K562 (cell line): ENCODE measurements around the gene RNU6-1. TPM values are rescaled to one million over a fixed set of nuclear protein-coding genes. Genes with fewer than 3 reads are reported as not detected.
A peak's percentile ranks its signal among the peaks of the same experiment; 100 is the strongest.

Experiments
- ATAC-seq: fragments of 200-7000 bp; cut with Tn5 transposase; 3 replicates; pipeline ENCODE4 v1.9.1; 2020; ENCODE audit warnings: moderate library complexity
- BruUV-seq: library from RNA; stranded (reverse); fragments of 400-500 nt; replicated peaks from 2 replicates; lab custom pipeline; 2021; lab: Mats Ljungman, UMichigan
- CTCF ChIA-PET: fragments of 300-600 bp; formaldehyde crosslinking; extraction: SDS; loops from one replicate; lab custom pipeline; 2021; ENCODE audit warnings: low intra/inter-chr PET ratio; lab: Yijun Ruan, JAX
- POLR2A ChIA-PET: fragments of 300-600, 350-650 bp; sonication (Branson Sonifier 250); formaldehyde crosslinking; extraction: SDS; loops from one replicate; lab custom pipeline; 2021; ENCODE audit warnings: antibody characterized with exemption, inconsistent platforms; lab: Yijun Ruan, JAX
- DNase-seq, 4 experiments: peaks; one replicate each; pipeline versions ENCODE4 v3.0.0 to v3.0.0-alpha.2; 2011 to 2018; ENCODE audit warnings: low spot score in 3 of 4, mixed read lengths in 3 of 4; ENCODE audit errors: extremely low read depth in 1 of 4
- FAIRE-seq: peaks from 2 replicates; lab custom pipeline; 2011; peaks lifted over from hg19 to GRCh38; lab: Jason Lieb, UNC
- H2AFZ ChIP-seq: 2 replicates; pipeline ENCODE4 v1.6.0; 2011; ENCODE audit warnings: low read depth, low read length, control low read depth, inconsistent platforms
- H3K27ac ChIP-seq: fragments of 200-600 bp; 3 replicates; pipeline ENCODE4 v1.8.0; 2011; ENCODE audit warnings: low read depth, mild to moderate bottlenecking, control low read depth, inconsistent platforms, low read length, moderate library complexity, mixed read lengths; ENCODE audit errors: extremely low read depth
- H3K27me3 ChIP-seq, 2 experiments: fragments of 300-600 bp in 1 of 2; 2 replicates in 1 of 2; 3 replicates in 1 of 2; pipeline versions ENCODE4 v1.6.0 to v1.8.0; 2011; ENCODE audit warnings: inconsistent platforms in 2 of 2, low read length in 2 of 2, mild to moderate bottlenecking in 1 of 2, mixed read lengths in 1 of 2, moderate library complexity in 1 of 2; ENCODE audit not compliant: control insufficient read depth in 2 of 2, insufficient read depth in 2 of 2
- H3K36me3 ChIP-seq: fragments of 300-600 bp; 3 replicates; pipeline ENCODE4 v1.8.0; 2011; ENCODE audit warnings: mild to moderate bottlenecking, low read length, inconsistent platforms; ENCODE audit not compliant: control insufficient read depth, insufficient read depth
- H3K4me1 ChIP-seq, 2 experiments: fragments of 200-600 bp in 1 of 2; replicated peaks in 1 of 2; 2 replicates in 1 of 2; 3 replicates in 1 of 2; pipeline versions ENCODE4 v1.5.1 to v1.8.0; 2011; ENCODE audit warnings: inconsistent platforms in 2 of 2, low read length in 2 of 2, mild to moderate bottlenecking in 1 of 2, mixed read lengths in 1 of 2, moderate library complexity in 1 of 2; ENCODE audit not compliant: control insufficient read depth in 2 of 2, insufficient read depth in 2 of 2
- H3K4me2 ChIP-seq: 2 replicates; pipeline ENCODE4 v1.6.1; 2011; ENCODE audit warnings: low read length, control low read depth, inconsistent platforms, mixed read lengths; ENCODE audit not compliant: insufficient read depth
- H3K4me3 ChIP-seq: fragments of 200-600 bp; sonication (generic), shearing (Covaris generic); 2 replicates; pipeline ENCODE4 v1.5.1; 2016; ENCODE audit warnings: control low read depth, inconsistent platforms
- H3K79me2 ChIP-seq: fragments of 200-600 bp; 3 replicates; pipeline ENCODE4 v1.8.0; 2011; ENCODE audit warnings: low read length, inconsistent platforms; ENCODE audit not compliant: control insufficient read depth, insufficient read depth
- H3K9ac ChIP-seq, 2 experiments: 2 replicates each; pipeline versions ENCODE4 v1.6.0 to v1.6.1; 2011; ENCODE audit warnings: low read depth in 2 of 2, low read length in 2 of 2, control low read depth in 1 of 2, inconsistent platforms in 1 of 2, mild to moderate bottlenecking in 1 of 2, mixed read lengths in 1 of 2; ENCODE audit not compliant: insufficient read depth in 1 of 2
- H3K9me1 ChIP-seq: one replicate; pipeline ENCODE4 v1.6.0; 2011; ENCODE audit warnings: inconsistent platforms, mild to moderate bottlenecking, low read length, moderate library complexity; ENCODE audit not compliant: control insufficient read depth, insufficient read depth
- H3K9me3 ChIP-seq: replicated peaks from 2 replicates; pipeline ENCODE4 v1.5.1; 2011; ENCODE audit warnings: low read depth, low read length, inconsistent platforms; ENCODE audit not compliant: control insufficient read depth, insufficient read depth
- H4K20me1 ChIP-seq: replicated peaks from 2 replicates; pipeline ENCODE4 v1.6.1; 2011; ENCODE audit warnings: low read length, inconsistent platforms, mixed read lengths; ENCODE audit not compliant: control insufficient read depth, insufficient read depth
- BDP1 ChIP-seq: IDR thresholded peaks from 3 replicates; pipeline ENCODE4 v1.6.1; 2011; ENCODE audit not compliant: insufficient read length, insufficient read depth
- ETS2 ChIP-seq: IDR thresholded peaks from 2 replicates; pipeline ENCODE4 v1.6.1; 2016; ENCODE audit warnings: borderline replicate concordance, missing genetic modification characterization, mild to moderate bottlenecking, moderate library complexity, missing compliant biosample characterization; ENCODE audit not compliant: poor library complexity, severe bottlenecking
- HDAC1 ChIP-seq, 2 experiments: fragments of 450-650 bp; IDR thresholded peaks; 2 replicates each; pipeline ENCODE4 v1.6.1; 2016 to 2017; ENCODE audit warnings: inconsistent platforms in 1 of 2, mild to moderate bottlenecking in 1 of 2, moderate library complexity in 1 of 2
- HMG20B ChIP-seq: fragments of 250-450 bp; sonication (Bioruptor Pico); IDR thresholded peaks from 2 replicates; pipeline ENCODE4 v1.5.0; 2021; ENCODE audit warnings: mild to moderate bottlenecking
- MEF2D ChIP-seq: conservative IDR thresholded peaks from 2 replicates; pipeline ENCODE4 v1.6.1; 2016; ENCODE audit warnings: low read depth, missing genetic modification characterization, missing compliant biosample characterization
- SMAD3 ChIP-seq: fragments of 450-650 bp; formaldehyde crosslinking; conservative IDR thresholded peaks from 2 replicates; pipeline ENCODE4 v1.4.0; 2020; ENCODE audit warnings: mild to moderate bottlenecking
- TOE1 ChIP-seq, 2 experiments: fragments of 450-650 bp in 1 of 2; sonication (generic) in 1 of 2; formaldehyde crosslinking in 1 of 2; IDR thresholded peaks; 2 replicates each; pipeline versions ENCODE4 v1.7.1 to v1.8.0; 2016 to 2022; ENCODE audit warnings: borderline replicate concordance in 2 of 2, mild to moderate bottlenecking in 2 of 2, antibody characterized with exemption in 1 of 2, inconsistent platforms in 1 of 2, low read depth in 1 of 2, missing genetic modification reagents in 1 of 2, moderate library complexity in 1 of 2
- ZBTB5 ChIP-seq: fragments of 450-650 bp; IDR thresholded peaks from 2 replicates; pipeline ENCODE4 v1.6.1; 2017; ENCODE audit warnings: antibody characterized with exemption
- ZNF133 ChIP-seq: fragments of 250-450 bp; sonication (Bioruptor Pico); IDR thresholded peaks from 2 replicates; pipeline ENCODE4 v1.4.0; 2020; ENCODE audit warnings: mild to moderate bottlenecking
- ZNF407 ChIP-seq: fragments of 450-650 bp; IDR thresholded peaks from 2 replicates; pipeline ENCODE4 v1.6.1; 2016; ENCODE audit warnings: low read depth
- WGBS: fragments of 100-300 bp; shearing (Covaris generic); methylation state at CpG from one replicate; pipeline ENCODE4 v1.1.6; 2016; ENCODE audit warnings: low coverage, mixed read lengths; ENCODE audit not compliant: insufficient coverage; ENCODE audit errors: missing lambda C conversion rate; 5-methylcytosine and 5-hydroxymethylcytosine counted together
- in situ Hi-C: fragments of 300-500 bp; cut with MboI; formaldehyde crosslinking; loops from 4 replicates; pipeline ENCODE4 v1.15.0; 2018; ENCODE audit warnings: inconsistent platforms, mixed read lengths
- intact Hi-C: fragments of 100-400 bp; cut with micrococcal nuclease; formaldehyde crosslinking; loops from 2 replicates; pipeline ENCODE4 v1.14.2; 2022
- polyA plus RNA-seq, 8 experiments: library from polyadenylated mRNA; depleted of rRNA in 4 of 8; stranded (reverse) in 5 of 8; unstranded in 3 of 8; fragments of >200 nt; fragmentation: Nextera tagmentation in 2 of 8; fragmentation: Illumina TruSeq in 1 of 8; extraction: Ambion mirVana in 2 of 8; extraction: Trizol in 1 of 8; gene quantifications; 2 replicates each; pipeline versions ENCODE4 v1.2.1 to v1.2.3, GENCODE V29; 2011 to 2014; ENCODE audit warnings: inconsistent platforms in 1 of 8, missing spikeins in 1 of 8
- total RNA-seq, 7 experiments: library from RNA; depleted of rRNA in 6 of 7; stranded (reverse); fragments of >200 nt in 6 of 7; fragmentation: Illumina TruSeq in 2 of 7; extraction: Trizol in 2 of 7; gene quantifications; 2 replicates each; pipeline versions ENCODE4 v1.2.1 to v1.2.3, GENCODE V29; 2011 to 2021; ENCODE audit warnings: low replicate concordance in 1 of 7

RNU6-1 gene
- total and polyA plus RNA-seq, 9 of the 15 experiments (the other 6 are each of a cell fraction or from before 2014, with no cell fraction given) = not detected

DNA sequence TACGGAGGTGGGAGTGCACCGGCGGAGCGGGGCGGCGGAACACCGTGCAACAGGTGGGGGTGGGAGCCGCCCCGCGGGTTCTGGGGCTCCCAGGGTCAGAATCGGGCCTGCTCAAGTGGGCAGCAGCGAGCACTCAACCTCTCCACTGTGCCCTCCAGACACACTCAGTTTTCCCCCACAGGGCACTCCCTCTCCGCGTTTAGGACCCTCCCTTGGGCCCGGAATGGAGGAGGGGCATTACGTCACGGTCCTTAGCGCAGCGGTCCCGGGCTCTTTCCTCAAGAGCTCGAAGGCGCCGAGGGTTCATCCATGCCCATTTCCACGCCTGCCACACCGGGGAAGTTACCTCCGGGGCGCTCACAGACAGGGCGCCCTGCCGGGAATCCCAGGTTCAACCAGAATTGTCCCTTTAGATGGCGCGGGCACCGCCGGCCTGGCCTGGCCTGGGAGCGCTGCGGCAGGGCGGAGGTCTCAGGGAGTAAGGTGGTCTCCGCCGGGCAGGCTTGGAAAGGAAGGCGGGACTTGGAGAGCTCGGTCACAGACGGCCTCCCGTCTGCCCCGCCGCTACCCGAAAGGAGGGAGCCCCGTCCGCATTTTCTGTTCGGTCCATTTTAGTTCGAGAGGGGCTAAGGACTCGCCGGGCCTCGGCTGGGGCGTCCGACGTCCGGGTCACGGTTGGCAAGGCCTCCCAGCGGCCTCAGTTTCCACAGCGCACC lies 5.1 kb downstream of the RNU6-1 start:
- POLR2A ChIA-PET = interaction anchor here (0.7 kb wide), 2 partner anchors 362 to 395 kb away, joined by 3 read pairs; partner anchors contain the start of gene CLN6
- intact Hi-C loops = loop anchor here (2.0 to 10.0 kb wide), 3 partner anchors 450 to 887 kb away; no protein-coding TSS in a partner anchor
- TF ChIP-seq TOE1 (IDR thresholded peaks at IDR 0.05; ENCODE audit: borderline replicate concordance) (no peak), TOE1 (CRISPR knock-in tag; IDR thresholded peaks at IDR 0.05; ENCODE audit: borderline replicate concordance, low read depth) (no peak), HDAC1 (IDR thresholded peaks at IDR 0.05) (no peak), SMAD3 (no peak), ZBTB5 (no peak), ZNF133 (no peak), BDP1 (no peak), HMG20B (CRISPR knock-in tag) (no peak), MEF2D (tag) (no peak), ETS2 (no peak), ZNF407 (no peak)

More for the DNA sequence above, 5.1 kb downstream of the RNU6-1 start:
- Histone ChIP-seq H3K27me3 (peaks cover 2 to 29% of the 10 kb centered on the region in 2 experiments; a peak in 4 of 5 replicates), H3K4me1 (peaks cover 6 to 37% of the 10 kb centered on the region in 2 experiments), H3K9me1 (no peaks in the 10 kb centered on the region), H4K20me1 (no peaks in the 10 kb centered on the region; the same call in 1 of the 2 replicates), H3K79me2 (no peaks in the 10 kb centered on the region), H2AFZ (no peak overlapping the region), H3K4me2 (no peak overlapping the region; the same call in 1 of the 2 replicates), H3K27ac (no peak overlapping the region), H3K36me3 (no peaks in the 10 kb centered on the region), H3K9ac (peak overlapping the region in 1 of 2 experiments; percentile 23; a peak in 1 of 4 replicates), H3K4me3 (no peak overlapping the region), H3K9me3 (no peaks in the 10 kb centered on the region)
- no peak for FAIRE-seq
- in situ Hi-C loops = loop anchor here (5.0 to 10.0 kb wide), 2 partner anchors 377 to 900 kb away; no protein-coding TSS in a partner anchor
- DNase-seq = no peak
- 35% methylated on average over 39 of the region's 59 CpGs for WGBS
- CTCF ChIA-PET = interaction anchor here (0.8 to 5.5 kb wide), 4 partner anchors 333 to 888 kb away, joined by 3 to 39 read pairs (median 13); no protein-coding TSS in a partner anchor
- no TSS peak for BruUV-seq
- ATAC-seq = no peak
